ENCODE measurements around the gene GNAT3.

- TF ChIP-seq POLR2A (IDR thresholded peaks at IDR 0.05) (no peak), CTCF (IDR thresholded peaks at IDR 0.05) (no peak)
These were observed 30.5 kb downstream of the GNAT3 start for GRCh38 chr7:80481196-80481884.
